ENCODE data around the gene RPS2. TPM values are rescaled to one million over a fixed set of nuclear protein-coding genes. Genes with fewer than 3 reads are reported as not detected.

The RPS2 gene
- total RNA-seq, 1 experiment from 2014 or later: 3,874 TPM

- Histone ChIP-seq H3K79me2 (ENCODE audit: insufficient read depth, low read length) (peaks cover under 1% of the 10 kb centered on the region; the same call in 1 of the 2 replicates), H3K9me3 (ENCODE audit: control insufficient read depth, low read depth, low read length) (no peaks in the 10 kb centered on the region), H2AFZ (ENCODE audit: low read length) (no peak overlapping the region), H3K56ac (ENCODE audit: insufficient read length, low read depth, low read length) (no peak overlapping the region), H3T11ph (ENCODE audit: low read length) (no peak overlapping the region), H3K9ac (ENCODE audit: extremely low read depth, insufficient read length, low read length) (no peak overlapping the region), H2AK5ac (ENCODE audit: insufficient read length, low read length) (no peak overlapping the region), H3K4me1 (ENCODE audit: insufficient read depth, low read length) (no peaks in the 10 kb centered on the region), H3K4me2 (ENCODE audit: insufficient read depth, insufficient read length, low read length) (no peak overlapping the region), H3K27me3 (ENCODE audit: insufficient read depth, low read length) (peaks cover 22% of the 10 kb centered on the region), H3K23me2 (ENCODE audit: insufficient read length, low read depth, low read length, poor library complexity, severe bottlenecking) (peaks cover 10% of the 10 kb centered on the region), H2BK5ac (ENCODE audit: insufficient read length, low read length) (no peak overlapping the region), H2BK12ac (ENCODE audit: insufficient read length, low read depth, low read length) (no peak overlapping the region), H2BK20ac (ENCODE audit: low read depth, low read length, poor library complexity, severe bottlenecking) (no peak overlapping the region), H2BK15ac (ENCODE audit: low read depth, low read length) (no peak overlapping the region), H2BK120ac (ENCODE audit: low read depth, low read length, poor library complexity, severe bottlenecking) (no peak overlapping the region), H4K91ac (ENCODE audit: insufficient read length, low read depth, low read length) (no peak overlapping the region), H3K79me1 (ENCODE audit: insufficient read depth, low read depth, low read length, poor library complexity, severe bottlenecking) (no peaks in the 10 kb centered on the region), H3K23ac (ENCODE audit: insufficient read length, low read depth, low read length) (no peak overlapping the region), H3K18ac (ENCODE audit: insufficient read length, low read depth, low read length) (no peak overlapping the region), H3K4ac (ENCODE audit: low read depth, low read length) (no peak overlapping the region), H4K8ac (replicated peaks; ENCODE audit: insufficient read length, low read depth, low read length) (no peak overlapping the region), H4K5ac (ENCODE audit: insufficient read length, low read depth, low read length) (no peak overlapping the region), H4K20me1 (ENCODE audit: control insufficient read depth, insufficient read depth, insufficient read length) (no peaks in the 10 kb centered on the region), H3K14ac (ENCODE audit: insufficient read depth, low read length) (no peak overlapping the region), H3K27ac (ENCODE audit: insufficient read length, low read depth, low read length) (no peak overlapping the region)
- WGBS (ENCODE audit: extremely low coverage, insufficient read length, low lambda C conversion rate): no CpG with 5 or more reads among the region's 18 CpGs
- H3K36me3 Mint-ChIP-seq (ENCODE audit: insufficient read depth in 1 of 3, low read depth in 3 of 3): peaks cover 10 to 27% (median 23%) of the 10 kb centered on the region in 3 experiments
- no peak for DNase-seq
- peaks cover 36% of the 10 kb centered on the region for H3K27me3 Mint-ChIP-seq (ENCODE audit: low read depth)
- no peaks in the 10 kb centered on the region for H3K9me3 Mint-ChIP-seq
- peaks cover 10 to 16% of the 10 kb centered on the region in 2 experiments for H3K4me1 Mint-ChIP-seq
- H3K27ac Mint-ChIP-seq: no peak overlapping the region
- no peak overlapping the region for H3K4me3 Mint-ChIP-seq
- TF ChIP-seq CTCF (conservative IDR thresholded peaks at IDR 0.05): no peak
These were observed 13.2 kb upstream of the RPS2 start for GRCh38 chr16:1977875-1978268.

Measured in H9 (cell line).